HepG2 (cell line): ENCODE data around the gene NOP9. TPM values are rescaled to one million over a fixed set of nuclear protein-coding genes. Genes with fewer than 3 reads are reported as not detected.

ENCODE experiments used
- BATF2 ChIP-seq: sonication (generic); formaldehyde crosslinking; IDR thresholded peaks from 2 replicates; pipeline ENCODE4 v1.8.0; 2022; ENCODE audit warnings: mild to moderate bottlenecking, missing genetic modification reagents, moderate library complexity
- CREBL2 ChIP-seq: sonication (generic); formaldehyde crosslinking; IDR thresholded peaks from 2 replicates; pipeline ENCODE4 v1.8.1; 2023; ENCODE audit warnings: missing genetic modification reagents, mild to moderate bottlenecking, borderline replicate concordance
- CREM ChIP-seq, 2 experiments: sonication (generic) in 1 of 2; formaldehyde crosslinking in 1 of 2; IDR thresholded peaks; 2 replicates each; pipeline versions ENCODE4 v1.4.0 to v1.6.1; 2016 to 2020; ENCODE audit warnings: antibody characterized with exemption in 1 of 2, mild to moderate bottlenecking in 1 of 2, missing genetic modification reagents in 1 of 2
- DRAP1 ChIP-seq: IDR thresholded peaks from 2 replicates; pipeline ENCODE4 v1.6.1; 2016; ENCODE audit warnings: missing genetic modification reagents, missing compliant biosample characterization
- GPBP1L1 ChIP-seq: sonication (generic); formaldehyde crosslinking; IDR thresholded peaks from 2 replicates; pipeline ENCODE4 v1.5.0; 2020; ENCODE audit warnings: mild to moderate bottlenecking, missing genetic modification reagents
- GZF1 ChIP-seq: sonication (generic); formaldehyde crosslinking; IDR thresholded peaks from 2 replicates; pipeline ENCODE4 v1.5.1; 2020; ENCODE audit warnings: mild to moderate bottlenecking, missing genetic modification reagents
- HMGXB3 ChIP-seq: sonication (generic); formaldehyde crosslinking; IDR thresholded peaks from 2 replicates; pipeline ENCODE4 v1.4.0; 2020; ENCODE audit warnings: missing genetic modification reagents, borderline replicate concordance
- IRF9 ChIP-seq: sonication (generic); formaldehyde crosslinking; IDR thresholded peaks from 2 replicates; pipeline ENCODE4 v1.8.0; 2022; ENCODE audit warnings: missing genetic modification reagents, mild to moderate bottlenecking, borderline replicate concordance
- ISX ChIP-seq: sonication (generic); formaldehyde crosslinking; conservative IDR thresholded peaks from 2 replicates; pipeline ENCODE4 v1.5.0; 2020; ENCODE audit warnings: missing genetic modification reagents
- KDM3A ChIP-seq: IDR thresholded peaks from 2 replicates; pipeline ENCODE4 v1.6.1; 2018; ENCODE audit warnings: low read depth, missing compliant biosample characterization
- PHF21A ChIP-seq: sonication (generic); formaldehyde crosslinking; IDR thresholded peaks from 2 replicates; pipeline ENCODE4 v1.5.0; 2020; ENCODE audit warnings: mild to moderate bottlenecking, missing genetic modification reagents
- SMC3 ChIP-seq: IDR thresholded peaks from 2 replicates; pipeline ENCODE4 v1.6.1; 2011; ENCODE audit warnings: low read length, improper control_type of control experiment
- TBP ChIP-seq: sonication (generic); formaldehyde crosslinking; IDR thresholded peaks from 2 replicates; pipeline ENCODE4 v1.5.0; 2020; ENCODE audit warnings: missing genetic modification reagents
- ZC3H13 ChIP-seq: sonication (generic); formaldehyde crosslinking; IDR thresholded peaks from 2 replicates; pipeline ENCODE4 v1.8.1; 2023; ENCODE audit warnings: mild to moderate bottlenecking, missing genetic modification reagents, moderate library complexity
- ZFP36 ChIP-seq: fragments of 150-350 bp; IDR thresholded peaks from 2 replicates; pipeline ENCODE4 v1.6.1; 2018; ENCODE audit warnings: borderline replicate concordance, low read length, low read depth; ENCODE audit not compliant: partially characterized antibody
- ZFP90 ChIP-seq: sonication (generic); formaldehyde crosslinking; IDR thresholded peaks from 2 replicates; pipeline ENCODE4 v1.8.0; 2022; ENCODE audit warnings: missing genetic modification reagents, mild to moderate bottlenecking, inconsistent platforms, borderline replicate concordance
- ZNF143 ChIP-seq: sonication (generic); formaldehyde crosslinking; IDR thresholded peaks from 2 replicates; pipeline ENCODE4 v1.4.0; 2020; ENCODE audit warnings: missing genetic modification reagents
- ZNF292 ChIP-seq: sonication (generic); formaldehyde crosslinking; IDR thresholded peaks from 2 replicates; pipeline ENCODE4 v1.8.1; 2022; ENCODE audit warnings: mild to moderate bottlenecking, low read depth, missing genetic modification reagents, borderline replicate concordance
- ZNF775 ChIP-seq: sonication (generic); formaldehyde crosslinking; IDR thresholded peaks from 2 replicates; pipeline ENCODE4 v1.4.0; 2020; ENCODE audit warnings: missing genetic modification reagents, mild to moderate bottlenecking, moderate library complexity, borderline replicate concordance
- ZNF816 ChIP-seq: sonication (generic); formaldehyde crosslinking; IDR thresholded peaks from 2 replicates; pipeline ENCODE4 v1.8.0; 2022; ENCODE audit warnings: missing genetic modification reagents, mild to moderate bottlenecking, borderline replicate concordance
- ZNF850 ChIP-seq: sonication (generic); formaldehyde crosslinking; conservative IDR thresholded peaks from 2 replicates; pipeline ENCODE4 v1.9.0; 2021; ENCODE audit warnings: mild to moderate bottlenecking, missing genetic modification reagents
- ZSCAN12 ChIP-seq: sonication (generic); formaldehyde crosslinking; IDR thresholded peaks from 2 replicates; pipeline ENCODE4 v1.9.0; 2021; ENCODE audit warnings: mild to moderate bottlenecking, missing genetic modification reagents
- polyA plus RNA-seq, 8 experiments: library from polyadenylated mRNA; depleted of rRNA in 3 of 8; stranded (reverse) in 7 of 8; unstranded in 1 of 8; fragments of >200 nt; fragmentation: Illumina TruSeq in 4 of 8; extraction: Trizol in 4 of 8; gene quantifications; 2 replicates each; pipeline versions ENCODE4 v1.2.1 to v1.2.3, GENCODE V29; 2011 to 2016; ENCODE audit warnings: low read depth in 4 of 8, missing spikeins in 1 of 8, mixed read lengths in 1 of 8; ENCODE audit not compliant: insufficient read depth in 1 of 8
- total RNA-seq, 5 experiments: library from RNA; depleted of rRNA; stranded (reverse); fragments of >200 nt; fragmentation: Illumina TruSeq; extraction: Trizol; gene quantifications; 2 replicates each; pipeline ENCODE4 v1.2.3, GENCODE V29; 2016; ENCODE audit warnings: low read depth in 1 of 5

NOP9 gene
- total and polyA plus RNA-seq, 2 of the 13 experiments (the other 11 are each of a cell fraction or from before 2014, with no cell fraction given), result 24.5 to 61.6 TPM

GRCh38 chr14:24270537-24271133 lies 29.0 kb upstream of the NOP9 start (continued):
- TF ChIP-seq BATF2 (CRISPR knock-in tag) (no peak), ZNF850 (CRISPR knock-in tag) (no peak), SMC3 (no peak), ZFP36 (no peak), GZF1 (CRISPR knock-in tag) (no peak; the same call in 1 of the 2 replicates), ZNF143 (CRISPR knock-in tag) (no peak), ZFP90 (CRISPR knock-in tag) (no peak), GPBP1L1 (CRISPR knock-in tag) (no peak), KDM3A (CRISPR knock-in tag) (no peak), TBP (CRISPR knock-in tag) (no peak), CREM (IDR thresholded peaks at IDR 0.05) (no peak), CREM (CRISPR knock-in tag; IDR thresholded peaks at IDR 0.05) (no peak), PHF21A (CRISPR knock-in tag) (no peak), ZC3H13 (CRISPR knock-in tag) (no peak), CREBL2 (CRISPR knock-in tag) (0 out of 2 replicates have a peak, but pooled peaks have one; percentile 78), HMGXB3 (CRISPR knock-in tag) (no peak; the same call in 1 of the 2 replicates), DRAP1 (CRISPR knock-in tag) (no peak), ISX (CRISPR knock-in tag) (0 out of 2 replicates have a peak, but pooled peaks have one; percentile 25), ZNF775 (CRISPR knock-in tag) (no peak), IRF9 (CRISPR knock-in tag) (no peak), ZNF292 (CRISPR knock-in tag) (0 out of 2 replicates have a peak, but pooled peaks have one; percentile 19), ZNF816 (CRISPR knock-in tag) (no peak), ZSCAN12 (CRISPR knock-in tag) (no peak)
